SK-N-SH (cell line): ENCODE measurements around the gene ATP13A5. TPM values are rescaled to one million over a fixed set of nuclear protein-coding genes. Genes with fewer than 3 reads are reported as not detected.

Experiments
- CTCF ChIA-PET: fragments of 300-600, 350-600 bp; formaldehyde crosslinking; extraction: SDS; loops from one replicate; lab custom pipeline; 2021; lab: Yijun Ruan, JAX
- POLR2A ChIA-PET: fragments of 350-600 bp; sonication (Branson Sonifier 250); formaldehyde crosslinking; extraction: SDS; loops from one replicate; lab custom pipeline; 2020; ENCODE audit warnings: antibody characterized with exemption, inconsistent platforms; lab: Yijun Ruan, JAX
- DNase-seq: peaks from one replicate; pipeline ENCODE4 v3.0.0; 2012
- H2AFZ ChIP-seq: fragments of 200-600 bp; sonication (generic); 2 replicates; pipeline ENCODE4 v1.8.1; 2016; ENCODE audit warnings: antibody characterized with exemption, mild to moderate bottlenecking, low read depth
- H3F3A ChIP-seq: fragments of 200-600 bp; sonication (generic); replicated peaks from 2 replicates; pipeline ENCODE3; 2016; ENCODE audit warnings: antibody characterized with exemption, mild to moderate bottlenecking; ENCODE audit not compliant: insufficient read depth
- H3K27ac ChIP-seq, 2 experiments: fragments of 200-500 bp in 1 of 2; fragments of 200-600 bp in 1 of 2; sonication (Bioruptor generic) in 1 of 2; sonication (generic), shearing (Covaris generic) in 1 of 2; 2 replicates each; pipeline versions ENCODE4 v1.5.1 to v1.6.1; 2014 to 2016; ENCODE audit warnings: low read depth in 2 of 2, inconsistent platforms in 1 of 2, low read length in 1 of 2, mild to moderate bottlenecking in 1 of 2, mixed read lengths in 1 of 2
- H3K27me3 ChIP-seq: fragments of 200-600 bp; sonication (generic), shearing (Covaris generic); 2 replicates; pipeline ENCODE4 v1.6.1; 2016; ENCODE audit warnings: mixed run types; ENCODE audit not compliant: insufficient read depth
- H3K36me3 ChIP-seq, 2 experiments: fragments of 200-500 bp in 1 of 2; fragments of 200-600 bp in 1 of 2; sonication (Bioruptor generic) in 1 of 2; sonication (generic) in 1 of 2; replicated peaks in 1 of 2; 2 replicates each; pipeline versions ENCODE3 to v1.5.1; 2014 to 2016; ENCODE audit warnings: low read length in 1 of 2, mild to moderate bottlenecking in 1 of 2; ENCODE audit not compliant: insufficient read depth in 2 of 2, control insufficient read depth in 1 of 2
- H3K4me1 ChIP-seq, 2 experiments: fragments of 200-500 bp in 1 of 2; fragments of 200-600 bp in 1 of 2; sonication (Bioruptor generic) in 1 of 2; sonication (generic), shearing (Covaris generic) in 1 of 2; 2 replicates each; pipeline versions ENCODE4 v1.5.1 to v1.6.1; 2014 to 2016; ENCODE audit warnings: low read depth in 1 of 2, low read length in 1 of 2, mixed run types in 1 of 2; ENCODE audit not compliant: insufficient read depth in 2 of 2, control insufficient read depth in 1 of 2
- H3K4me2 ChIP-seq: fragments of 200-600 bp; sonication (generic), shearing (Covaris generic); 2 replicates; pipeline ENCODE4 v1.6.1; 2017; ENCODE audit warnings: mixed run types
- H3K4me3 ChIP-seq, 2 experiments: fragments of 200-500 bp in 1 of 2; fragments of 200-600 bp in 1 of 2; sonication (Bioruptor generic) in 1 of 2; sonication (generic), shearing (Covaris generic) in 1 of 2; 2 replicates each; pipeline versions ENCODE4 v1.5.1 to v1.8.1; 2014 to 2016; ENCODE audit warnings: low read depth in 2 of 2, inconsistent platforms in 1 of 2, low read length in 1 of 2, mild to moderate bottlenecking in 1 of 2, mixed read lengths in 1 of 2, moderate library complexity in 1 of 2
- H3K79me2 ChIP-seq: fragments of 200-600 bp; sonication (generic); 2 replicates; pipeline ENCODE4 v1.8.1; 2017; ENCODE audit warnings: mild to moderate bottlenecking; ENCODE audit not compliant: insufficient read depth
- H3K9ac ChIP-seq: fragments of 200-600 bp; sonication (generic); 2 replicates; pipeline ENCODE4 v1.6.1; 2017; ENCODE audit warnings: mixed run types
- H3K9me2 ChIP-seq: fragments of 200-600 bp; sonication (generic); 2 replicates; pipeline ENCODE4 v1.6.1; 2017; ENCODE audit warnings: mixed run types
- H3K9me3 ChIP-seq: fragments of 200-600 bp; sonication (generic); 2 replicates; pipeline ENCODE4 v1.6.1; 2017; ENCODE audit warnings: mixed run types, mild to moderate bottlenecking, moderate library complexity
- H4K20me1 ChIP-seq: fragments of 200-600 bp; sonication (generic); 2 replicates; pipeline ENCODE4 v1.6.1; 2017; ENCODE audit warnings: mild to moderate bottlenecking, mixed run types; ENCODE audit not compliant: insufficient read depth
- CTCF ChIP-seq: fragments of 200-600 bp; sonication (generic); IDR thresholded peaks from 2 replicates; pipeline ENCODE4 v1.6.1; 2017; ENCODE audit warnings: antibody characterized with exemption, mild to moderate bottlenecking, moderate library complexity
- ELF1 ChIP-seq: IDR thresholded peaks from 2 replicates; pipeline ENCODE4 v1.4.0; 2012
- FOXM1 ChIP-seq: IDR thresholded peaks from 2 replicates; pipeline ENCODE4 v1.4.0; 2012; ENCODE audit warnings: low read depth, mild to moderate bottlenecking
- NFIC ChIP-seq: IDR thresholded peaks from 2 replicates; pipeline ENCODE4 v1.4.0; 2012; ENCODE audit warnings: borderline replicate concordance
- RFX5 ChIP-seq: IDR thresholded peaks from 2 replicates; pipeline ENCODE4 v1.6.1; 2012; ENCODE audit warnings: mild to moderate bottlenecking, improper control_type of control experiment, low read length
- RXRA ChIP-seq: IDR thresholded peaks from 2 replicates; pipeline ENCODE4 v1.4.0; 2012; ENCODE audit warnings: low read depth, mild to moderate bottlenecking, borderline replicate concordance
- USF2 ChIP-seq: fragments of 150-350 bp; IDR thresholded peaks from 2 replicates; pipeline ENCODE4 v1.6.1; 2017; ENCODE audit warnings: antibody characterized with exemption, low read length, low read depth, borderline replicate concordance
- WGBS: methylation state at CpG from one replicate; pipeline ENCODE4 v1.1.6; 2017; ENCODE audit warnings: low lambda C conversion rate; 5-methylcytosine and 5-hydroxymethylcytosine counted together
- polyA plus RNA-seq, 3 experiments: library from polyadenylated mRNA; depleted of rRNA; stranded (reverse); fragments of >200 nt; gene quantifications; 2 replicates each; pipeline ENCODE4 v1.2.3, GENCODE V29; 2012
- TF ChIP-seq, protein P1 (sequence below): IDR thresholded peaks from 2 replicates; pipeline ENCODE4; 2012
- TF ChIP-seq, protein P2 (sequence below): fragments of 150-350 bp; IDR thresholded peaks from 2 replicates; pipeline ENCODE4 v1.6.1; 2016; ENCODE audit warnings: mild to moderate bottlenecking, low read depth, low read length

ATP13A5 gene
- polyA plus RNA-seq, 1 of the 3 experiments (the other 2 are of a cell fraction), result not detected

GRCh38 chr3:193314161-193314560 lies 64.4 kb downstream of the ATP13A5 start:
- H3K79me2 ChIP-seq, result no peaks in the 10 kb centered on the region
- no peak overlapping the region for H3K27ac ChIP-seq
- no peaks in the 10 kb centered on the region for H3F3A ChIP-seq
- TF ChIP-seq USF2 (no peak), CTCF (peak; percentile 44)
- 12% methylated on average over 3 of the region's 3 CpGs for WGBS
- H3K4me2 ChIP-seq, result no peak overlapping the region
- no peaks in the 10 kb centered on the region for H3K4me1 ChIP-seq
- H3K27me3 ChIP-seq, result no peaks in the 10 kb centered on the region
- CTCF ChIA-PET, result interaction anchor here (1.0 to 1.3 kb wide), 3 partner anchors 10 to 253 kb away, joined by 3 to 4 read pairs (median 4); no protein-coding TSS in a partner anchor
- H3K36me3 ChIP-seq, result no peaks in the 10 kb centered on the region
- no peak overlapping the region for H2AFZ ChIP-seq
- no peaks in the 10 kb centered on the region for H3K9me3 ChIP-seq
- H4K20me1 ChIP-seq, result no peaks in the 10 kb centered on the region
- H3K9ac ChIP-seq, result no peak overlapping the region
- DNase-seq, result peak; percentile 2
- no peak overlapping the region for H3K4me3 ChIP-seq
- POLR2A ChIA-PET, result no interaction called here
- H3K9me2 ChIP-seq, result no peaks in the 10 kb centered on the region

DNA sequence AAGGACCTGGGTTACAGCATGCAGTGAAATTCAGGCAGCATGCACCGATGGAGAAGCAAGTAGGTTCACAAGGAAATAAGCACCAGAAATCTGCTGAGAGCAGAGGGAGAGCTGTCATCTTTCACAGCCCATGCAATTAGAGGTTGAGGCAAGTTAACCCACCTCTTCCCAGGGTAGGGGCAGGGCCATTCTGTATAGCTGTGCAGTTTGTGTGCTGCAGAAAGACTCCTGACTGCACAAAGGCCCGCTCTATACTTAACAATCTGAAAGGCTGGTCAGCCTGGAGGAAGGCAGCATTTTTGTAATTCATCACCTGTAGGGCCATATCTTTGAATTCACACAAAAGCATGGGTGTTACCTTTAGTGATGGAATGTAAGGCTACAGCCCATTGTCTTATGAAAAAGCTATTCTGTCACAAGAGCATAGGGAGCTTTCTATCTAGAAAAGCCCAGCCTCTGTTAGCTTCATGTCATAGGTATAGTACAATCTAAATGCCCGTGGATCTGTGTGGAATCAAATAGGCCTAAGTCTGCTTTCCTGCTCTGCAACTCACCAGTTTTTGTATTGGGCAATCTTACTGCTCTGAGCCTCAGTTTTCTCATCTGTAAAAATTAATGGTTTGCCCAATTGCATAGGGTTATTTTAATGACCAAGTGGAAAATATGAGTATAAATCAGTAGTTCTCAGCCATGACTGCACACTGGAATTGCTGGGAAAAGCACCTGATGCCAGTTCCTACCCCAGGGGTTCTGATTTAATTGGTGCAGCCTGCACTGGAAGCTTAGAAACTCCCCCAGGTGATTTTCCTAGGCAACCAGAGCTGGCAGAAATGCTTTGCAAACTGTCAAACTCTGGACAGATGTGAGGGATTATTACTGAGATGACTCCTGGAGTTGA lies 65.2 kb downstream of the ATP13A5 start:
- POLR2A ChIA-PET, result no interaction called here
- Histone ChIP-seq H3K27me3 (no peaks in the 10 kb centered on the region), H3K4me2 (no peak overlapping the region), H3K4me1 (no peaks in the 10 kb centered on the region)
- DNase-seq, result no peak
- TF ChIP-seq ELF1, result no peak
- TF ChIP-seq, all 33 proteins: peak for 0
- H3K27ac ChIP-seq, result no peak overlapping the region
- CTCF ChIA-PET, result no interaction called here
- no peaks in the 10 kb centered on the region for H3F3A ChIP-seq
- H3K9ac ChIP-seq, result no peak overlapping the region
- H3K36me3 ChIP-seq, result no peaks in the 10 kb centered on the region
- WGBS, result 7% methylated on average over 2 of the region's 3 CpGs
- H3K9me3 ChIP-seq, result no peaks in the 10 kb centered on the region
- H4K20me1 ChIP-seq, result no peaks in the 10 kb centered on the region
- H2AFZ ChIP-seq, result no peak overlapping the region
- no peaks in the 10 kb centered on the region for H3K9me2 ChIP-seq
- H3K79me2 ChIP-seq, result no peaks in the 10 kb centered on the region
- H3K4me3 ChIP-seq, result no peak overlapping the region

DNA sequence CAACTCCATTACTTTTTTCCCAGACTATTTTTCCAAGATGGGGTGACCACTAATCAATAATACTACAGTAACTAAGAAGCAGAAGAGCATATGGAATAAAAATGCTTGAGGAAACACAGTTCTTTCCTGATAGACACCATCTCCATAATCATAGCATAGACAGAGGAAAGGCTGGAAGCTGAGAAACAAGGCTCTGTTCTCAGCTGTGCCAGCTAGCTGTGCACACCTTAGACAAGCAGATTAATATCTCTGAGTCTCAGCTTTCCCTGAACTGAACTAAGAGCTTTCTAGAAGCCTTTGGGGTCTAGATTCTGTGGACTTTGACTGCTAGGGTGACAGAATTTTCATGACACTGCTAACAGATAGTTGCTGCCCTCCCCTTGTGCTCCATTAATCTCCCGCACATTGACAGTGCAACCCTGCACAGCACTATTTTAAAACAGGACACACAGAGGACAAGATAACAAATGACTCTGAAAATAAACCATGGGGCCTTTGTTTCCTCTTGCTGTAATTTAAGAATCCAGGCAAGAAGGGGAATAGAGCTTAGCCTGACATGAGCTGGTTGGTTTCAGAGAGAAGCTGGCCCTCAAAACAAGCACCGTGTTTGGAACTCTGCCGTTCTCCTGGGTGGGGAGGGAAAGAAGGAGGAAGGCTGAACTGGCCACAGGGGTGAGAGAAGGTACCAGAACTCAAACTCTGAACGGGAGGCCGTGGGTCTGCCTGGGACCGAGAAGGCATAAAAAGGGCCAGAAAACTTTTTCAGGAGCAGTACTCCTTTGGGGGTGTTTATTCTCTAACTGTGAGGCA lies 67.4 kb downstream of the ATP13A5 start:
- Histone ChIP-seq H3K9me2 (no peaks in the 10 kb centered on the region), H3K4me2 (no peak overlapping the region), H3K27ac (no peak overlapping the region), H3K9me3 (no peaks in the 10 kb centered on the region), H3K36me3 (no peaks in the 10 kb centered on the region), H4K20me1 (no peaks in the 10 kb centered on the region), H3F3A (no peaks in the 10 kb centered on the region), H3K4me1 (no peaks in the 10 kb centered on the region), H3K79me2 (no peaks in the 10 kb centered on the region), H3K4me3 (no peak overlapping the region), H2AFZ (no peak overlapping the region), H3K9ac (no peak overlapping the region), H3K27me3 (no peaks in the 10 kb centered on the region; the same call in 1 of the 2 replicates)
- whole genome bisulfite sequencing, result 8% methylated on average over 6 of the region's 6 CpGs
- ChIA-PET POLR2A (no interaction called here), CTCF (no interaction called here)
- no peak for DNase-seq
- TF ChIP-seq NFIC, result no peak
- no peak for TF ChIP-seq RXRA
- TF ChIP-seq, protein P1, sequence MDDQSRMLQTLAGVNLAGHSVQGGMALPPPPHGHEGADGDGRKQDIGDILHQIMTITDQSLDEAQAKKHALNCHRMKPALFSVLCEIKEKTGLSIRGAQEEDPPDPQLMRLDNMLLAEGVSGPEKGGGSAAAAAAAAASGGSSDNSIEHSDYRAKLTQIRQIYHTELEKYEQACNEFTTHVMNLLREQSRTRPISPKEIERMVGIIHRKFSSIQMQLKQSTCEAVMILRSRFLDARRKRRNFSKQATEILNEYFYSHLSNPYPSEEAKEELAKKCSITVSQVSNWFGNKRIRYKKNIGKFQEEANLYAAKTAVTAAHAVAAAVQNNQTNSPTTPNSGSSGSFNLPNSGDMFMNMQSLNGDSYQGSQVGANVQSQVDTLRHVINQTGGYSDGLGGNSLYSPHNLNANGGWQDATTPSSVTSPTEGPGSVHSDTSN, result no peak
- TF ChIP-seq ELF1, result no peak
- TF ChIP-seq, protein P2, sequence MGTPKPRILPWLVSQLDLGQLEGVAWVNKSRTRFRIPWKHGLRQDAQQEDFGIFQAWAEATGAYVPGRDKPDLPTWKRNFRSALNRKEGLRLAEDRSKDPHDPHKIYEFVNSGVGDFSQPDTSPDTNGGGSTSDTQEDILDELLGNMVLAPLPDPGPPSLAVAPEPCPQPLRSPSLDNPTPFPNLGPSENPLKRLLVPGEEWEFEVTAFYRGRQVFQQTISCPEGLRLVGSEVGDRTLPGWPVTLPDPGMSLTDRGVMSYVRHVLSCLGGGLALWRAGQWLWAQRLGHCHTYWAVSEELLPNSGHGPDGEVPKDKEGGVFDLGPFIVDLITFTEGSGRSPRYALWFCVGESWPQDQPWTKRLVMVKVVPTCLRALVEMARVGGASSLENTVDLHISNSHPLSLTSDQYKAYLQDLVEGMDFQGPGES, result no peak
- TF ChIP-seq RFX5, result no peak
- no peak for TF ChIP-seq FOXM1
